HepG2 (cell line): ENCODE results near the gene PET117. TPM values are rescaled to one million over a fixed set of nuclear protein-coding genes. Genes with fewer than 3 reads are reported as not detected.

Source experiments
- CBX1 ChIP-seq: IDR thresholded peaks from one replicate; pipeline ENCODE4 v1.6.1; 2016; ENCODE audit warnings: antibody characterized with exemption, low read depth
- CBX5 ChIP-seq: sonication (generic); formaldehyde crosslinking; IDR thresholded peaks from 2 replicates; pipeline ENCODE4 v1.4.0; 2020; ENCODE audit warnings: missing genetic modification reagents, borderline replicate concordance
- FLYWCH1 ChIP-seq: sonication (generic); formaldehyde crosslinking; IDR thresholded peaks from 2 replicates; pipeline ENCODE4 v1.8.1; 2023; ENCODE audit warnings: mild to moderate bottlenecking, missing genetic modification reagents
- KLF13 ChIP-seq: sonication (generic); formaldehyde crosslinking; IDR thresholded peaks from 2 replicates; pipeline ENCODE4 v1.4.0; 2020; ENCODE audit warnings: mild to moderate bottlenecking, missing genetic modification reagents
- NFKB2 ChIP-seq: sonication (generic); formaldehyde crosslinking; IDR thresholded peaks from 2 replicates; pipeline ENCODE4 v1.4.0; 2020; ENCODE audit warnings: missing genetic modification reagents, borderline replicate concordance
- NR2C2 ChIP-seq: sonication (generic); formaldehyde crosslinking; IDR thresholded peaks from 2 replicates; pipeline ENCODE4 v1.4.0; 2020; ENCODE audit warnings: missing genetic modification reagents, mild to moderate bottlenecking, moderate library complexity, borderline replicate concordance
- PHB2 ChIP-seq: fragments of 450-650 bp; IDR thresholded peaks from 2 replicates; pipeline ENCODE4 v1.6.1; 2018; ENCODE audit not compliant: partially characterized antibody
- RBFOX2 ChIP-seq: fragments of 200-400 bp; formaldehyde crosslinking; IDR thresholded peaks from 2 replicates; pipeline ENCODE4 v1.6.1; 2017; ENCODE audit warnings: low read depth, mild to moderate bottlenecking, low read length
- RFXAP ChIP-seq: sonication (generic); formaldehyde crosslinking; IDR thresholded peaks from 2 replicates; pipeline ENCODE4 v1.4.0; 2020; ENCODE audit warnings: missing genetic modification reagents, borderline replicate concordance
- ZBTB8A ChIP-seq: sonication (generic); formaldehyde crosslinking; IDR thresholded peaks from 2 replicates; pipeline ENCODE4 v1.4.0; 2020; ENCODE audit warnings: mild to moderate bottlenecking, low read depth, missing genetic modification reagents, borderline replicate concordance
- ZFP62 ChIP-seq: sonication (generic); formaldehyde crosslinking; IDR thresholded peaks from 2 replicates; pipeline ENCODE4 v1.4.0; 2020; ENCODE audit warnings: missing genetic modification reagents
- ZKSCAN8 ChIP-seq: IDR thresholded peaks from 2 replicates; pipeline ENCODE4 v1.6.1; 2016; ENCODE audit warnings: borderline replicate concordance, missing genetic modification reagents, missing compliant biosample characterization
- ZNF160 ChIP-seq: sonication (generic); formaldehyde crosslinking; IDR thresholded peaks from 2 replicates; pipeline ENCODE4 v1.8.0; 2022; ENCODE audit warnings: mild to moderate bottlenecking, inconsistent platforms, missing genetic modification reagents
- ZNF251 ChIP-seq: sonication (generic); formaldehyde crosslinking; IDR thresholded peaks from 2 replicates; pipeline ENCODE4 v1.9.0; 2021; ENCODE audit warnings: mild to moderate bottlenecking, missing genetic modification reagents
- ZNF441 ChIP-seq: sonication (generic); formaldehyde crosslinking; IDR thresholded peaks from 2 replicates; pipeline ENCODE4 v1.7.0; 2021; ENCODE audit warnings: missing genetic modification reagents, borderline replicate concordance
- ZNF446 ChIP-seq: sonication (generic); formaldehyde crosslinking; IDR thresholded peaks from 2 replicates; pipeline ENCODE4 v1.5.0; 2020; ENCODE audit warnings: mild to moderate bottlenecking, missing genetic modification reagents
- ZNF510 ChIP-seq: sonication (generic); formaldehyde crosslinking; IDR thresholded peaks from 2 replicates; pipeline ENCODE4 v1.4.0; 2020; ENCODE audit warnings: low read depth, mild to moderate bottlenecking, missing genetic modification reagents
- ZNF629 ChIP-seq: sonication (generic); formaldehyde crosslinking; conservative IDR thresholded peaks from 2 replicates; pipeline ENCODE4 v1.5.0; 2020; ENCODE audit warnings: missing genetic modification reagents
- ZNF878 ChIP-seq: sonication (generic); formaldehyde crosslinking; IDR thresholded peaks from 2 replicates; pipeline ENCODE4 v1.8.1; 2023; ENCODE audit warnings: mild to moderate bottlenecking, missing genetic modification reagents, moderate library complexity
- ZNF883 ChIP-seq: sonication (generic); formaldehyde crosslinking; IDR thresholded peaks from 2 replicates; pipeline ENCODE4 v1.5.1; 2020; ENCODE audit warnings: mild to moderate bottlenecking, missing genetic modification reagents; ENCODE audit errors: not compliant biosample characterization
- polyA plus RNA-seq, 8 experiments: library from polyadenylated mRNA; depleted of rRNA in 3 of 8; stranded (reverse) in 7 of 8; unstranded in 1 of 8; fragments of >200 nt; fragmentation: Illumina TruSeq in 4 of 8; extraction: Trizol in 4 of 8; gene quantifications; 2 replicates each; pipeline versions ENCODE4 v1.2.1 to v1.2.3, GENCODE V29; 2011 to 2016; ENCODE audit warnings: low read depth in 4 of 8, missing spikeins in 1 of 8, mixed read lengths in 1 of 8; ENCODE audit not compliant: insufficient read depth in 1 of 8
- total RNA-seq, 5 experiments: library from RNA; depleted of rRNA; stranded (reverse); fragments of >200 nt; fragmentation: Illumina TruSeq; extraction: Trizol; gene quantifications; 2 replicates each; pipeline ENCODE4 v1.2.3, GENCODE V29; 2016; ENCODE audit warnings: low read depth in 1 of 5
- TF ChIP-seq, protein P1 (sequence below), 2 experiments: fragments of 450-650 bp in 1 of 2; sonication (generic) in 1 of 2; formaldehyde crosslinking; IDR thresholded peaks; 2 replicates each; pipeline versions ENCODE4 v1.5.0 to v1.8.0; 2020 to 2022; ENCODE audit warnings: mild to moderate bottlenecking in 1 of 2, missing genetic modification reagents in 1 of 2
- TF ChIP-seq, protein P2 (sequence below): sonication (generic); formaldehyde crosslinking; IDR thresholded peaks from 2 replicates; pipeline ENCODE4 v1.8.1; 2022; ENCODE audit warnings: low read depth, mild to moderate bottlenecking, missing genetic modification reagents
- TF ChIP-seq, protein P3 (sequence below): sonication (generic); formaldehyde crosslinking; IDR thresholded peaks from 2 replicates; pipeline ENCODE4 v1.8.0; 2022; ENCODE audit warnings: mild to moderate bottlenecking, missing genetic modification reagents; ENCODE audit not compliant: insufficient replicate concordance
- TF ChIP-seq, protein P4 (sequence below): sonication (generic); IDR thresholded peaks from 2 replicates; pipeline ENCODE4 v1.6.1; 2016; ENCODE audit warnings: low read depth, borderline replicate concordance

PET117 gene
- total and polyA plus RNA-seq, 2 of the 13 experiments (the other 11 are each of a cell fraction or from before 2014, with no cell fraction given) = 22.2 to 48.2 TPM

DNA sequence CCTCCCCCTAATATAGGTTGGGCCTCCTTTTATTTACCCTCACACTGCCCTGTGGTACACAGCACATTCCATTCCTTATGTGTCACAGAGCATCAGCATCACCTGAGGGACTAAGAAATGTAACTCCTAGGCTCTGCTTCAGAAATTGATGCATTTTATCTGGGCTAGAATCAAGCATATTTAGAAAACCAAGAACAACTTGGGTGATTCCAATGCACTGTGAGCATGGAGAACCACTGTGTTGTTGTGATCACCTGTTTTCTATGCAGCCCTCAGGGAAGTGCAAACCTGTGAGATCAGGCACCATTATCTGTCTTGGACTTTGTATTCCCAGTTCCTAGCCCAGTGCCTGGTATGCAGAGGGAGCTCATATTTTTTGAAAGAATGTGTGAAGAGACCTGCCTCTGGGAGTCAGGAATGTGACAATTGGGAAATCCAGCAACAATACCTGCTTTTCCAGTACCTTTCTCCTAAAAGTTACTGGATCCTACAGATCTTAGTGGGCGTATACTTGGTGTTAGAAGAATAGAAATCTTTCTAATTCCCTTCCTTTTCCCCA lies 7.0 kb downstream of the PET117 start (continued):
- TF ChIP-seq, protein P1, sequence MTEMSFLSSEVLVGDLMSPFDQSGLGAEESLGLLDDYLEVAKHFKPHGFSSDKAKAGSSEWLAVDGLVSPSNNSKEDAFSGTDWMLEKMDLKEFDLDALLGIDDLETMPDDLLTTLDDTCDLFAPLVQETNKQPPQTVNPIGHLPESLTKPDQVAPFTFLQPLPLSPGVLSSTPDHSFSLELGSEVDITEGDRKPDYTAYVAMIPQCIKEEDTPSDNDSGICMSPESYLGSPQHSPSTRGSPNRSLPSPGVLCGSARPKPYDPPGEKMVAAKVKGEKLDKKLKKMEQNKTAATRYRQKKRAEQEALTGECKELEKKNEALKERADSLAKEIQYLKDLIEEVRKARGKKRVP (CRISPR knock-in tag; IDR thresholded peaks at IDR 0.05) = 0 out of 4 replicates have a peak, but pooled peaks of 1 of the 2 experiments have one; percentile 7
- TF ChIP-seq ZNF446 (CRISPR knock-in tag) = no peak
- TF ChIP-seq NFKB2 (CRISPR knock-in tag) = no peak
- TF ChIP-seq ZNF629 (CRISPR knock-in tag) = peak; percentile 49; the same call in 1 of the 2 replicates
- TF ChIP-seq RBFOX2 = no peak; the same call in 1 of the 2 replicates
- no peak for TF ChIP-seq KLF13 (CRISPR knock-in tag)
- 0 out of 2 replicates have a peak, but pooled peaks have one; percentile 35 for TF ChIP-seq ZKSCAN8 (CRISPR knock-in tag)
- peak; percentile 53 for TF ChIP-seq CBX5 (CRISPR knock-in tag)
- TF ChIP-seq FLYWCH1 = no peak
- no peak for TF ChIP-seq ZNF251 (CRISPR knock-in tag)
- TF ChIP-seq ZNF878 (CRISPR knock-in tag) = no peak
- TF ChIP-seq ZFP62 (CRISPR knock-in tag) = no peak
- TF ChIP-seq, protein P2, sequence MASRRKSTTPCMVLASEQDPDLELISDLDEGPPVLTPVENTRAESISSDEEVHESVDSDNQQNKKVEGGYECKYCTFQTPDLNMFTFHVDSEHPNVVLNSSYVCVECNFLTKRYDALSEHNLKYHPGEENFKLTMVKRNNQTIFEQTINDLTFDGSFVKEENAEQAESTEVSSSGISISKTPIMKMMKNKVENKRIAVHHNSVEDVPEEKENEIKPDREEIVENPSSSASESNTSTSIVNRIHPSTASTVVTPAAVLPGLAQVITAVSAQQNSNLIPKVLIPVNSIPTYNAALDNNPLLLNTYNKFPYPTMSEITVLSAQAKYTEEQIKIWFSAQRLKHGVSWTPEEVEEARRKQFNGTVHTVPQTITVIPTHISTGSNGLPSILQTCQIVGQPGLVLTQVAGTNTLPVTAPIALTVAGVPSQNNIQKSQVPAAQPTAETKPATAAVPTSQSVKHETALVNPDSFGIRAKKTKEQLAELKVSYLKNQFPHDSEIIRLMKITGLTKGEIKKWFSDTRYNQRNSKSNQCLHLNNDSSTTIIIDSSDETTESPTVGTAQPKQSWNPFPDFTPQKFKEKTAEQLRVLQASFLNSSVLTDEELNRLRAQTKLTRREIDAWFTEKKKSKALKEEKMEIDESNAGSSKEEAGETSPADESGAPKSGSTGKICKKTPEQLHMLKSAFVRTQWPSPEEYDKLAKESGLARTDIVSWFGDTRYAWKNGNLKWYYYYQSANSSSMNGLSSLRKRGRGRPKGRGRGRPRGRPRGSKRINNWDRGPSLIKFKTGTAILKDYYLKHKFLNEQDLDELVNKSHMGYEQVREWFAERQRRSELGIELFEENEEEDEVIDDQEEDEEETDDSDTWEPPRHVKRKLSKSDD (CRISPR knock-in tag) = no peak
- TF ChIP-seq ZNF160 (CRISPR knock-in tag) = no peak
- no peak for TF ChIP-seq ZNF510 (CRISPR knock-in tag)
- TF ChIP-seq ZBTB8A (CRISPR knock-in tag) = no peak
- TF ChIP-seq, protein P3, sequence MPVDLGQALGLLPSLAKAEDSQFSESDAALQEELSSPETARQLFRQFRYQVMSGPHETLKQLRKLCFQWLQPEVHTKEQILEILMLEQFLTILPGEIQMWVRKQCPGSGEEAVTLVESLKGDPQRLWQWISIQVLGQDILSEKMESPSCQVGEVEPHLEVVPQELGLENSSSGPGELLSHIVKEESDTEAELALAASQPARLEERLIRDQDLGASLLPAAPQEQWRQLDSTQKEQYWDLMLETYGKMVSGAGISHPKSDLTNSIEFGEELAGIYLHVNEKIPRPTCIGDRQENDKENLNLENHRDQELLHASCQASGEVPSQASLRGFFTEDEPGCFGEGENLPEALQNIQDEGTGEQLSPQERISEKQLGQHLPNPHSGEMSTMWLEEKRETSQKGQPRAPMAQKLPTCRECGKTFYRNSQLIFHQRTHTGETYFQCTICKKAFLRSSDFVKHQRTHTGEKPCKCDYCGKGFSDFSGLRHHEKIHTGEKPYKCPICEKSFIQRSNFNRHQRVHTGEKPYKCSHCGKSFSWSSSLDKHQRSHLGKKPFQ (CRISPR knock-in tag) = no peak
- TF ChIP-seq NR2C2 = no peak
- TF ChIP-seq CBX1 = no peak
- no peak for TF ChIP-seq ZNF441
- TF ChIP-seq ZNF883 (CRISPR knock-in tag) = no peak
- no peak for TF ChIP-seq RFXAP (CRISPR knock-in tag)
- no peak for TF ChIP-seq PHB2
- TF ChIP-seq, protein P4, sequence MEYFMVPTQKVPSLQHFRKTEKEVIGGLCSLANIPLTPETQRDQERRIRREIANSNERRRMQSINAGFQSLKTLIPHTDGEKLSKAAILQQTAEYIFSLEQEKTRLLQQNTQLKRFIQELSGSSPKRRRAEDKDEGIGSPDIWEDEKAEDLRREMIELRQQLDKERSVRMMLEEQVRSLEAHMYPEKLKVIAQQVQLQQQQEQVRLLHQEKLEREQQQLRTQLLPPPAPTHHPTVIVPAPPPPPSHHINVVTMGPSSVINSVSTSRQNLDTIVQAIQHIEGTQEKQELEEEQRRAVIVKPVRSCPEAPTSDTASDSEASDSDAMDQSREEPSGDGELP = peak; percentile 28; the same call in 1 of the 2 replicates
